OCI-LY1 (cell line): Measurements from ENCODE around the gene ZNF18.

Experiments
- CTCF ChIP-seq: fragments of 200-600 bp; sonication (generic), shearing (Covaris generic); IDR thresholded peaks from 2 replicates; pipeline ENCODE4 v1.5.1; 2017; ENCODE audit warnings: mild to moderate bottlenecking, antibody characterized with exemption, low read length, moderate library complexity, mixed read lengths
- EZH2 ChIP-seq: fragments of 200-600 bp; sonication (generic), shearing (Covaris generic); IDR thresholded peaks from 2 replicates; pipeline ENCODE4 v1.8.0; 2017; ENCODE audit warnings: borderline replicate concordance, mixed run types, mild to moderate bottlenecking, antibody characterized with exemption, low read length, moderate library complexity, mixed read lengths

- TF ChIP-seq CTCF, result no peak
- no peak for TF ChIP-seq EZH2
Measured at GRCh38 chr17:12040478-12040877, 43.2 kb upstream of the ZNF18 start.
